ENCODE data around the gene TMEM79. TPM values are rescaled to one million over a fixed set of nuclear protein-coding genes. Genes with fewer than 3 reads are reported as not detected.

The TMEM79 gene
- total RNA-seq, 1 experiment from 2014 or later = 9.1 TPM

DNA sequence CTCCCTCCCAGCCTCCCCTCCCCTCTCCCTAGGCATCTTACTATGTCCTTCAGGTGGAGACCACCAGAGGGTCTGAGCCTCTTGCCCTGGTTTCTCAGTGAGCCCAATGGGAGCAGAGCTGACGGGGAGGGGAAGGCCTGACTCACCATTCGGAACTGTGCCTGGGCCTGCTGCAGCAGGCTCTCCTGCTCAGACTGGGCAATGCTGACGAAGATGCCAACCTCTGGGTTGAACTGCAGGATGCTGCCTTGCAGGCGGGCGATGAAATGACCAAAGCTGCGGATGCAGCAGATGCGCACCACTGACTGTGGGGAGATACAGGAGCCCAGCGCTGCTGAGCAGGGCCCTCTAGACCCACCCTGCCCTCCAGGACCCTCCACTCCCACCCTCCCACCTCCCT lies 25.3 kb upstream of the TMEM79 start:
- no peak overlapping the region for H3K4me3 ChIP-seq (ENCODE audit: low read depth, low read length, poor library complexity, severe bottlenecking)
- intact Hi-C loops (cut with micrococcal nuclease; ENCODE audit: unreplicated experiment) = no loop called here

DNA sequence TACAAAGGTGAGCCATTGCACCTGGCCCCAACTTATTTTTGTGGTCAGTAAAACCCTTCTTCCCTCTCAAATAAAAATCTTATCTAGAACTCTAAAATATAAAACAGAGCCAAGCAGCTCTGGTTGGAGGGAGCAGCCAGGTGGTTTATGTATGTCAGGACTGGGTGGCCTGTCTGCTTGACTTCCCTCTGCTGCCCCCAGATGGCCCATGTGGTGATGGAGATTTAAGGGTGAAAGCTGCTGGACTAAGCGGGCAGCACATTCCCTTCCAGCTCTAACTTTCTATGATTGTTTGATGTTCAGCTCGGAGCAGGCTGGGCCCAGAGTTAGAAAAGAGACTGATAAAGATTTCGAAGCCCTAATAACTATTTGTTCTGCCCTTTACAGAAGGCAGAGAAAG lies 24.3 kb upstream of the TMEM79 start:
- no peak for DNase-seq (ENCODE audit: low spot score)
- peaks cover 82% of the 10 kb centered on the region for H3K36me3 ChIP-seq (ENCODE audit: insufficient read depth, low read length, poor library complexity, severe bottlenecking)
- no peak overlapping the region for H3K27ac ChIP-seq (ENCODE audit: low read depth, low read length, poor library complexity, severe bottlenecking)
- no peaks in the 10 kb centered on the region for H3K27me3 ChIP-seq (replicated peaks; ENCODE audit: insufficient read depth, low read depth, low read length, poor library complexity)
- no peak overlapping the region for H3K4me3 ChIP-seq (ENCODE audit: low read depth, low read length, poor library complexity, severe bottlenecking)
- TF ChIP-seq, protein P1, sequence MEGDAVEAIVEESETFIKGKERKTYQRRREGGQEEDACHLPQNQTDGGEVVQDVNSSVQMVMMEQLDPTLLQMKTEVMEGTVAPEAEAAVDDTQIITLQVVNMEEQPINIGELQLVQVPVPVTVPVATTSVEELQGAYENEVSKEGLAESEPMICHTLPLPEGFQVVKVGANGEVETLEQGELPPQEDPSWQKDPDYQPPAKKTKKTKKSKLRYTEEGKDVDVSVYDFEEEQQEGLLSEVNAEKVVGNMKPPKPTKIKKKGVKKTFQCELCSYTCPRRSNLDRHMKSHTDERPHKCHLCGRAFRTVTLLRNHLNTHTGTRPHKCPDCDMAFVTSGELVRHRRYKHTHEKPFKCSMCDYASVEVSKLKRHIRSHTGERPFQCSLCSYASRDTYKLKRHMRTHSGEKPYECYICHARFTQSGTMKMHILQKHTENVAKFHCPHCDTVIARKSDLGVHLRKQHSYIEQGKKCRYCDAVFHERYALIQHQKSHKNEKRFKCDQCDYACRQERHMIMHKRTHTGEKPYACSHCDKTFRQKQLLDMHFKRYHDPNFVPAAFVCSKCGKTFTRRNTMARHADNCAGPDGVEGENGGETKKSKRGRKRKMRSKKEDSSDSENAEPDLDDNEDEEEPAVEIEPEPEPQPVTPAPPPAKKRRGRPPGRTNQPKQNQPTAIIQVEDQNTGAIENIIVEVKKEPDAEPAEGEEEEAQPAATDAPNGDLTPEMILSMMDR (conservative IDR thresholded peaks at IDR 0.05; ENCODE audit: low read depth, low read length) = 0 out of 2 replicates have a peak, but pooled peaks have one; percentile 11
- no peak for TF ChIP-seq EZH2 (IDR thresholded peaks at IDR 0.05; ENCODE audit: borderline replicate concordance, low read depth, low read length, poor library complexity, severe bottlenecking)
- ChIA-PET CTCF (no interaction called here), POLR2A (ENCODE audit: low non-redundant PET) (no interaction called here)
- intact Hi-C loops (cut with micrococcal nuclease; ENCODE audit: unreplicated experiment) = no loop called here
- no peaks in the 10 kb centered on the region for H3K9me3 ChIP-seq (ENCODE audit: low read depth, low read length, poor library complexity, severe bottlenecking)
- no peaks in the 10 kb centered on the region for H3K4me1 ChIP-seq (ENCODE audit: insufficient read depth, low read length, poor library complexity, severe bottlenecking)
- BruUV-seq (replicated peaks) = no TSS peak

More for the DNA sequence above, 25.3 kb upstream of the TMEM79 start:
- BruUV-seq (replicated peaks) = no TSS peak
- Histone ChIP-seq H3K27me3 (replicated peaks; ENCODE audit: insufficient read depth, low read depth, low read length, poor library complexity) (no peaks in the 10 kb centered on the region), H3K27ac (ENCODE audit: low read depth, low read length, poor library complexity, severe bottlenecking) (no peak overlapping the region), H3K4me1 (ENCODE audit: insufficient read depth, low read length, poor library complexity, severe bottlenecking) (no peaks in the 10 kb centered on the region), H3K36me3 (ENCODE audit: insufficient read depth, low read length, poor library complexity, severe bottlenecking) (peaks cover 76% of the 10 kb centered on the region), H3K9me3 (ENCODE audit: low read depth, low read length, poor library complexity, severe bottlenecking) (no peaks in the 10 kb centered on the region)
- DNase-seq (ENCODE audit: low spot score) = no peak
- TF ChIP-seq, protein P1 (conservative IDR thresholded peaks at IDR 0.05; ENCODE audit: low read depth, low read length) = no peak
- TF ChIP-seq EZH2 (IDR thresholded peaks at IDR 0.05; ENCODE audit: borderline replicate concordance, low read depth, low read length, poor library complexity, severe bottlenecking) = no peak
- POLR2A ChIA-PET (ENCODE audit: low non-redundant PET) = no interaction called here
- CTCF ChIA-PET = no interaction called here

DNA sequence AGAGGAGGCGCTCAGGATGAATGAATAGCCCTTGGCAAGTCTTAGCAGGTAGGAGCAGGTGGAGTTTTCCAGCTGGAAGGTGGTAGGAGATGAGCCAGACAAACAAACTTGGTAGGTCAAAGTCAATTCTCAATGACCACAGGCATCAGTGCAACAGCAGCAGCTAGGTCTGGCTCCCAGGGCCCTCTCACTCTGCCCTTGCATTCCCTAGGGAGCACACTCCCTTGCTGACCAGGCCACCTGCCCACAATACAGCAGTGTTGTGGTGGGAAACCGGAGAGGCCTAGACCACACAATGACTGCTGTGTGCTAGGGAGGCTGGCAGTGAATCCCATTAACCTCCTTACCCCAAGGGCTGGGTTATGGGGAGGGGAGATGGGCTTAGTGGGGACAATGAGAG lies 23.2 kb upstream of the TMEM79 start:
- intact Hi-C loops (cut with micrococcal nuclease; ENCODE audit: unreplicated experiment) = no loop called here
- Histone ChIP-seq H3K4me3 (ENCODE audit: low read depth, low read length, poor library complexity, severe bottlenecking) (no peak overlapping the region), H3K36me3 (ENCODE audit: insufficient read depth, low read length, poor library complexity, severe bottlenecking) (peaks cover 91% of the 10 kb centered on the region), H3K9me3 (ENCODE audit: low read depth, low read length, poor library complexity, severe bottlenecking) (no peaks in the 10 kb centered on the region), H3K4me1 (ENCODE audit: insufficient read depth, low read length, poor library complexity, severe bottlenecking) (no peaks in the 10 kb centered on the region), H3K27ac (ENCODE audit: low read depth, low read length, poor library complexity, severe bottlenecking) (no peak overlapping the region), H3K27me3 (replicated peaks; ENCODE audit: insufficient read depth, low read depth, low read length, poor library complexity) (no peaks in the 10 kb centered on the region)
- DNase-seq (ENCODE audit: low spot score) = no peak
- no peak for TF ChIP-seq EZH2 (IDR thresholded peaks at IDR 0.05; ENCODE audit: borderline replicate concordance, low read depth, low read length, poor library complexity, severe bottlenecking)
- TF ChIP-seq, protein P1 (conservative IDR thresholded peaks at IDR 0.05; ENCODE audit: low read depth, low read length) = no peak
- ChIA-PET CTCF (no interaction called here), POLR2A (ENCODE audit: low non-redundant PET) (no interaction called here)
- BruUV-seq (replicated peaks) = no TSS peak

Data from A673 (cell line).